HG03520 (cell line): Measurements from ENCODE around the gene PIN1.

Experiments used
- ATAC-seq: cut with Tn5 transposase; IDR thresholded peaks from one replicate; pipeline ENCODE4 v1.9.1; 2021; ENCODE audit warnings: mild to moderate bottlenecking, moderate library complexity; ENCODE audit not compliant: unreplicated experiment

PIN1 gene

GRCh38 chr19:9883231-9883758, 48.2 kb downstream of the PIN1 start:
- no peak for ATAC-seq

DNA sequence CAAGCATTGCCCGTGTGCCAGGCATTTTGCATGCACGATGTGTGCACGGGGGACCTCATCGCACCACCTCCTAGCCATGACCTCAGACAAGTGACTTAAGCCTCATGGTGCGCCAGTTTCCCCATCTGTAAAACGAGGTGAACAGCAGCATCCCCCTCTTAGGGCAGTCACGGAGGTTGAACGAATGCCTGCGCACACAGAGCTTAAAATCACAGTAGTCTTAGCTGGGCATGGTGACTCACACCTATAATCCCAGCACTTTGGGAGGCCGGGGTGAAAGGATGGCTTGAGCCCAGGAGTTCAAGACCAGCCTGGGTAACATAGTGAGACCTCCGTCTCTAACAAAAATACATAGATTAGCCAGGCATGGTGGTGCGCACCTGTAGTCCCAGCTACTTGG, 48.6 kb downstream of the PIN1 start:
- no peak for ATAC-seq

- no peak for ATAC-seq
These were observed 50.0 kb downstream of the PIN1 start for GRCh38 chr19:9885077-9885552.

- no peak for ATAC-seq
These were observed 56.7 kb downstream of the PIN1 start for GRCh38 chr19:9891609-9892373.
